ENCODE data around the gene CCL21. TPM values are rescaled to one million over a fixed set of nuclear protein-coding genes. Genes with fewer than 3 reads are reported as not detected.
"Not testable (repeated sequence)": the region's sequence is repeated elsewhere in the genome, so short reads cannot be mapped to it uniquely, and the experiment has no call there.

The CCL21 gene
- total RNA-seq = not detected

GRCh38 chr9:34710023-34710422 is at the start of gene CCL21:
Gene CCL21, minus strand, starts transcription at chr9:34710136. Its CDS starts 70 bp downstream, at chr9:34710066.
- no peak for DNase-seq

- no peak for DNase-seq
Observed at GRCh38 chr9:34759432-34760134, 49.6 kb upstream of the CCL21 start.

GRCh38 chr9:34750320-34750719 is 40.4 kb upstream of the CCL21 start:
- DNase-seq = not testable (repeated sequence)

GRCh38 chr9:34746526-34746925 is 36.6 kb upstream of the CCL21 start:
- no peak for DNase-seq

GRCh38 chr9:34744295-34745221 is 34.6 kb upstream of the CCL21 start:
- DNase-seq = no peak

GRCh38 chr9:34742710-34743109 is 32.8 kb upstream of the CCL21 start:
- DNase-seq = no peak

- DNase-seq = no peak
Observed at GRCh38 chr9:34741628-34742027, 31.7 kb upstream of the CCL21 start.

- not testable (repeated sequence) for DNase-seq
Observed at GRCh38 chr9:34740176-34740575, 30.2 kb upstream of the CCL21 start.

- DNase-seq = no peak
Observed at GRCh38 chr9:34737677-34738260, 27.8 kb upstream of the CCL21 start.

- no peak for DNase-seq
Observed at GRCh38 chr9:34734720-34735119, 24.8 kb upstream of the CCL21 start.

GRCh38 chr9:34732886-34733285 is 22.9 kb upstream of the CCL21 start:
- no peak for DNase-seq

GRCh38 chr9:34732478-34732877 is 22.5 kb upstream of the CCL21 start:
- no peak for DNase-seq

GRCh38 chr9:34723141-34723540 is 13.2 kb upstream of the CCL21 start:
- no peak for DNase-seq

- not testable (repeated sequence) for DNase-seq
Observed at GRCh38 chr9:34719769-34720025, 9.8 kb upstream of the CCL21 start.

- no peak for DNase-seq
Observed at GRCh38 chr9:34719021-34719768, 9.3 kb upstream of the CCL21 start.

- no peak for DNase-seq
Observed at GRCh38 chr9:34717996-34718614, 8.2 kb upstream of the CCL21 start.

- no peak for DNase-seq
Observed at GRCh38 chr9:34716711-34717110, 6.8 kb upstream of the CCL21 start.

GRCh38 chr9:34715639-34716215 is 5.8 kb upstream of the CCL21 start:
- no peak for DNase-seq

GRCh38 chr9:34714007-34714406 is 4.1 kb upstream of the CCL21 start:
- DNase-seq = no peak

- no peak for DNase-seq
Observed at GRCh38 chr9:34712140-34712539, 2.2 kb upstream of the CCL21 start.

GRCh38 chr9:34709196-34709978 is 549 bp downstream of the CCL21 start:
- DNase-seq = no peak

All from effector CD4-positive, alpha-beta T cell (primary cell).